Suprapubic skin (tissue), 4 donors: ENCODE results near the gene NR2E1. TPM values are rescaled to one million over a fixed set of nuclear protein-coding genes. Genes with fewer than 3 reads are reported as not detected.

Source experiments
- DNase-seq, 2 donors: peaks; one replicate each; pipeline ENCODE4 v3.0.0-alpha.2; 2019; ENCODE audit warnings: low spot score in 2 of 2
- H3K27ac ChIP-seq: fragments of 200-600 bp; sonication (generic); one replicate; pipeline ENCODE4 v1.5.1; 2019
- H3K27me3 ChIP-seq: fragments of 200-600 bp; sonication (generic); one replicate; pipeline ENCODE4 v1.5.1; 2019
- H3K36me3 ChIP-seq: fragments of 200-600 bp; sonication (generic); one replicate; pipeline ENCODE4 v1.5.1; 2019
- H3K4me1 ChIP-seq: fragments of 200-600 bp; sonication (generic); one replicate; pipeline ENCODE4 v1.5.1; 2019
- H3K4me3 ChIP-seq: fragments of 200-600 bp; sonication (generic); one replicate; pipeline ENCODE4 v1.5.1; 2019; ENCODE audit warnings: mild to moderate bottlenecking
- H3K9me3 ChIP-seq: fragments of 200-600 bp; sonication (generic); one replicate; pipeline ENCODE4 v1.5.1; 2019
- EP300 ChIP-seq: sonication (generic); formaldehyde crosslinking; IDR thresholded peaks from one replicate; pipeline ENCODE4 v1.6.1; 2017; ENCODE audit warnings: antibody characterized with exemption
- POLR2A ChIP-seq, 2 donors: fragments of 450-650 bp; IDR thresholded peaks; one replicate each; pipeline ENCODE4 v1.6.1; 2017; ENCODE audit warnings: antibody characterized with exemption in 2 of 2, mild to moderate bottlenecking in 2 of 2, moderate library complexity in 2 of 2
- POLR2AphosphoS5 ChIP-seq, 3 donors: sonication (generic); formaldehyde crosslinking; IDR thresholded peaks; one replicate each; pipeline ENCODE4 v1.6.1; 2017; ENCODE audit warnings: antibody characterized with exemption in 3 of 3
- WGBS: methylation state at CpG from one replicate; pipeline ENCODE4 v1.1.5; 2018; 5-methylcytosine and 5-hydroxymethylcytosine counted together
- total RNA-seq, 4 donors: library from RNA; depleted of rRNA; stranded (reverse); fragments of >200 nt; gene quantifications; one replicate each; pipeline ENCODE4 v1.1.0, GENCODE V29; 2016
- TF ChIP-seq, protein P1 (sequence below), 2 donors: fragments of 200-600 bp in 1 of 2; fragments of 450-650 bp in 1 of 2; sonication (generic) in 1 of 2; IDR thresholded peaks; one replicate each; pipeline ENCODE4 v1.5.1; 2016 to 2019; ENCODE audit warnings: antibody characterized with exemption in 2 of 2, mild to moderate bottlenecking in 1 of 2, moderate library complexity in 1 of 2

NR2E1 gene
- total RNA-seq, 4 donors from 2014 or later, result 0.38 TPM; not detected in 3

DNA sequence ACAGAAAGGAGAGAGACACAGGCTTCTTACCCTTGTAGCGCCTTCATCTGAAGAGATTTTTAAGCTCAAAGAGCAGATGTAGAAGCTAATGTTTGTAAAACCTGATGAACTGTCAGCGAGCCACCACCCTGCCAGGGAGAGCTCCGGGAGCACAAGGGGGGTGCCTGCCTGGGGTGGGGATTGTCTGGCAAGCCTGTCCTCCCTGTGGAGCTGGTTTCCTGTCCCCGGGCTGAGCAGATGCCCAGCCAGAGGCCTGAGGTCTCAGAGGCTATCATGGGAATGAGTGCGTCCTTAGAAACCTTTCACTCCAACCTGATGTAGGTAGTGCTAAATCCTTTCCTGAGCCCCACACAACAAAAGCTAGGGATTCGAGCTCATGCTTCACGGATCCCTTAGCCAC lies 41.9 kb upstream of the NR2E1 start:
- Histone ChIP-seq H3K4me3 (no peak overlapping the region), H3K36me3 (no peaks in the 10 kb centered on the region), H3K4me1 (peaks cover 12% of the 10 kb centered on the region), H3K27ac (no peak overlapping the region), H3K27me3 (peaks cover 81% of the 10 kb centered on the region), H3K9me3 (no peaks in the 10 kb centered on the region)
- no peak for DNase-seq
- WGBS, result 40% methylated on average over 7 of the region's 7 CpGs
- TF ChIP-seq EP300, result no peak
- TF ChIP-seq, protein P1, sequence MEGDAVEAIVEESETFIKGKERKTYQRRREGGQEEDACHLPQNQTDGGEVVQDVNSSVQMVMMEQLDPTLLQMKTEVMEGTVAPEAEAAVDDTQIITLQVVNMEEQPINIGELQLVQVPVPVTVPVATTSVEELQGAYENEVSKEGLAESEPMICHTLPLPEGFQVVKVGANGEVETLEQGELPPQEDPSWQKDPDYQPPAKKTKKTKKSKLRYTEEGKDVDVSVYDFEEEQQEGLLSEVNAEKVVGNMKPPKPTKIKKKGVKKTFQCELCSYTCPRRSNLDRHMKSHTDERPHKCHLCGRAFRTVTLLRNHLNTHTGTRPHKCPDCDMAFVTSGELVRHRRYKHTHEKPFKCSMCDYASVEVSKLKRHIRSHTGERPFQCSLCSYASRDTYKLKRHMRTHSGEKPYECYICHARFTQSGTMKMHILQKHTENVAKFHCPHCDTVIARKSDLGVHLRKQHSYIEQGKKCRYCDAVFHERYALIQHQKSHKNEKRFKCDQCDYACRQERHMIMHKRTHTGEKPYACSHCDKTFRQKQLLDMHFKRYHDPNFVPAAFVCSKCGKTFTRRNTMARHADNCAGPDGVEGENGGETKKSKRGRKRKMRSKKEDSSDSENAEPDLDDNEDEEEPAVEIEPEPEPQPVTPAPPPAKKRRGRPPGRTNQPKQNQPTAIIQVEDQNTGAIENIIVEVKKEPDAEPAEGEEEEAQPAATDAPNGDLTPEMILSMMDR (IDR thresholded peaks at IDR 0.05), result no peak
- TF ChIP-seq POLR2A (IDR thresholded peaks at IDR 0.05), result no peak
- no peak for TF ChIP-seq POLR2AphosphoS5 (IDR thresholded peaks at IDR 0.05)

DNA sequence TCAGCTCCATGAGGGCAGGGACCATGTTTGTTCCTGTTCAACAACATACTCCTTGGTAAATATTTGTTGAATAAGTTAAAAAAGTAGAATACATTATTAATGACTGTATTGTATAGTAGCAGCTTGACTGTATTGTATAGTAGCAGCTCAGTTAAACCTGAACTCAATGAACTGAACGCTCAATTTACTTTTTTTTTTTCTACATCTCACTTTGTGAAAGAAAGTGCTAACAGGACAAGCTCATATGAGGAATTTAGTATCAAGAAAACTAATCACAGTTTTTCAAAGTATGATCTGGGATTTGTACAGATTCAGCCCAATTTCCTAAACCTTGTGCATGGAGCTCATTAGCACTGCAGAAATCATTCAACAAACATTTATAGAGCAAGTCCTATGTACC lies 38.8 kb upstream of the NR2E1 start:
- Histone ChIP-seq H3K27me3 (peaks cover 55% of the 10 kb centered on the region), H3K27ac (no peak overlapping the region), H3K36me3 (no peaks in the 10 kb centered on the region), H3K9me3 (no peaks in the 10 kb centered on the region), H3K4me3 (no peak overlapping the region), H3K4me1 (peaks cover 2% of the 10 kb centered on the region)
- 100% methylated on average over 1 of the region's 1 CpG for WGBS
- DNase-seq, result no peak
- no peak for TF ChIP-seq POLR2A (IDR thresholded peaks at IDR 0.05)
- TF ChIP-seq, protein P1 (IDR thresholded peaks at IDR 0.05), result no peak
- no peak for TF ChIP-seq POLR2AphosphoS5 (IDR thresholded peaks at IDR 0.05)
- no peak for TF ChIP-seq EP300

DNA sequence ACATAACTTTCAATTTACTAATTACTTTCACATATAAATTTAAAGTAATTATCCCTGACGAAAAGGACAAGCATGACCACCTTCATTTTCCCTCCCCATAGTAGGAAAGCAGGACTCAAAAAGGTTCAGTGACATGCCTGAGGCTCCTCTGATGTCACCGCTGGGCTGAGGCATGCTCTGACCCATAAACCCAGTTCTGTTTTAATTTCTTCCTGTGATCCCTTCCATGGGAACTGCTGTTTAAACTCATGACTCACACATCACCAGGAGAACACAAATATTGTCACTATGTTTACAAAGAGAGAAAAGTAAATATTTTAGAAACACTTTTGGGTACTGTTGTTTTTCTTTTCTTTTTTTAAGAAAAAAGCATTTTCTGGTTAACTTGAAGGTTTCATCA lies 38.0 kb upstream of the NR2E1 start:
- Histone ChIP-seq H3K27me3 (peaks cover 48% of the 10 kb centered on the region), H3K4me3 (no peak overlapping the region), H3K9me3 (no peaks in the 10 kb centered on the region), H3K4me1 (peaks cover 2% of the 10 kb centered on the region), H3K36me3 (no peaks in the 10 kb centered on the region), H3K27ac (no peak overlapping the region)
- 36% methylated on average over 2 of the region's 2 CpGs for WGBS
- TF ChIP-seq, protein P1 (IDR thresholded peaks at IDR 0.05), result no peak
- no peak for TF ChIP-seq POLR2A (IDR thresholded peaks at IDR 0.05)
- no peak for TF ChIP-seq POLR2AphosphoS5 (IDR thresholded peaks at IDR 0.05)
- TF ChIP-seq EP300, result no peak
- DNase-seq, result no peak

DNA sequence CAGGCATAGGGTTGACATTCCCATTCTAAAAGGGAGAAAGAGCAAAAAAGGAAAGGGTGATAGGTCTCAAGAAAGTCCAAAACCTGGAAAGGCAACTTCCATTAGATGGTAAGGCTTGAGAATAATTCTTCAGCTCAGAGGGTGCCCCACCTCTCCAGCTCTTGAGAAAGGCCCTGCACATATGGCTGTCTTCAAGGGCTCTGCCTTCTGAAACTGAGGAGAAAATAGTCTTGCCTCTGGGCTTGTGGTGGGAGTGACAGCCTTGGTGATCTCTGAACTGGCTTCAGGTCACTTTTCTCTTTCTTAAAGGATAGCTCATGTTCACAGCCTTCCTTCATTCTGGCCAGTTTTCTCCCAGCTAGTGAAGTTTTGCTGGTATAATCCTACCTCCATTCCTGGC lies 35.6 kb upstream of the NR2E1 start:
- no peak for DNase-seq
- Histone ChIP-seq H3K4me1 (peaks cover 19% of the 10 kb centered on the region), H3K9me3 (no peaks in the 10 kb centered on the region), H3K4me3 (no peak overlapping the region), H3K27ac (no peak overlapping the region), H3K36me3 (no peaks in the 10 kb centered on the region), H3K27me3 (peaks cover 26% of the 10 kb centered on the region)
- TF ChIP-seq POLR2AphosphoS5 (IDR thresholded peaks at IDR 0.05), result no peak
- TF ChIP-seq EP300, result no peak
- no peak for TF ChIP-seq POLR2A (IDR thresholded peaks at IDR 0.05)
- TF ChIP-seq, protein P1 (IDR thresholded peaks at IDR 0.05), result no peak

DNA sequence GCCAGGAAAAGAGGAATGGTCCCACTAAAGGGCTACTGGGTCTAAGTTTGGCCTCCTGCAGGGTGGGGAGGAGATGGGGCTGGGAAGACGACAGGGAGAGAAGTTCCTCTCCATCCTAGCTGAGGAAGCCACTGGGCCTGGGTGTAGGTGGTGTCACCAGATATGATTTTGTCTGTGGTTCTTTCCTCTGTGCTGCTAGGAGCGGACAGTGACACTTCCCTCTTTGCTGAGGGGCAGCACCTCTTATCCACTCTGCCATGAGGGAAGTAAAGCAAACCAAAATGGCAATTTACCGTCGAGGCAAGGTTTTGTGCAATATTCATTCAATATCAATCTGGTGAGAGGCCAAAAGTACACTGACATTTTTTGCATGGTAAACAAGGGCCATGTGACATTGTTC lies 33.0 kb upstream of the NR2E1 start:
- no peaks in the 10 kb centered on the region for H3K36me3 ChIP-seq
- no peak overlapping the region for H3K27ac ChIP-seq
- DNase-seq, result no peak
- TF ChIP-seq POLR2AphosphoS5 (IDR thresholded peaks at IDR 0.05), result no peak
- TF ChIP-seq, protein P1 (IDR thresholded peaks at IDR 0.05), result no peak
- TF ChIP-seq POLR2A (IDR thresholded peaks at IDR 0.05), result no peak
- TF ChIP-seq EP300, result no peak
- no peak overlapping the region for H3K4me3 ChIP-seq
- no peaks in the 10 kb centered on the region for H3K9me3 ChIP-seq
- peaks cover 19% of the 10 kb centered on the region for H3K4me1 ChIP-seq
- WGBS, result 74% methylated on average over 4 of the region's 4 CpGs
- H3K27me3 ChIP-seq, result peaks cover 23% of the 10 kb centered on the region
